ENCODE data around the gene CCDC116.
"Not testable (repeated sequence)": the region's sequence is repeated elsewhere in the genome, so short reads cannot be mapped to it uniquely, and the experiment has no call there.

Gene CCDC116

DNA sequence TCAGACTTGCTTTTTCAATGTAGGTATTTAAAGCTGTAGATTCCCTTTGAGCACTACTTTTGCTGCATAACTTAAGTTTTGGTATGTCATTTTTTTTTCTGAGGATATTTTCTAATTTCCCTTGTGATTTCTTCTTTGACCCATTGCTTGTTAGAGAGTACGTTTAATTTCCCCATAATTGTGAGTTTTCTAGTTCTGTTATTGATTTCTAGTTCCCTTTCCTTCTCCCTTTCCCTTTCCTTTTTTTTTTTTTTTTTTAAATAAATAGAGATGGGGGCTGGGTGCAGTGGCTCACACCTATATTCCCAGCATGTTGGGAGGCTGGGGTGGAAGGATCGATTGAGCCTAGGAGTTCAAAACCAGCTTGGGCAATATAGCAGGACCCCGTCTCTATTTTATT lies 34.3 kb upstream of the CCDC116 start:
- DNase-seq (ENCODE audit: low read depth) = no peak
- no peak overlapping the region for H3K4me3 ChIP-seq (ENCODE audit: control insufficient read depth, low read depth, low read length)
- TF ChIP-seq, protein P1, sequence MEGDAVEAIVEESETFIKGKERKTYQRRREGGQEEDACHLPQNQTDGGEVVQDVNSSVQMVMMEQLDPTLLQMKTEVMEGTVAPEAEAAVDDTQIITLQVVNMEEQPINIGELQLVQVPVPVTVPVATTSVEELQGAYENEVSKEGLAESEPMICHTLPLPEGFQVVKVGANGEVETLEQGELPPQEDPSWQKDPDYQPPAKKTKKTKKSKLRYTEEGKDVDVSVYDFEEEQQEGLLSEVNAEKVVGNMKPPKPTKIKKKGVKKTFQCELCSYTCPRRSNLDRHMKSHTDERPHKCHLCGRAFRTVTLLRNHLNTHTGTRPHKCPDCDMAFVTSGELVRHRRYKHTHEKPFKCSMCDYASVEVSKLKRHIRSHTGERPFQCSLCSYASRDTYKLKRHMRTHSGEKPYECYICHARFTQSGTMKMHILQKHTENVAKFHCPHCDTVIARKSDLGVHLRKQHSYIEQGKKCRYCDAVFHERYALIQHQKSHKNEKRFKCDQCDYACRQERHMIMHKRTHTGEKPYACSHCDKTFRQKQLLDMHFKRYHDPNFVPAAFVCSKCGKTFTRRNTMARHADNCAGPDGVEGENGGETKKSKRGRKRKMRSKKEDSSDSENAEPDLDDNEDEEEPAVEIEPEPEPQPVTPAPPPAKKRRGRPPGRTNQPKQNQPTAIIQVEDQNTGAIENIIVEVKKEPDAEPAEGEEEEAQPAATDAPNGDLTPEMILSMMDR (conservative IDR thresholded peaks at IDR 0.05; ENCODE audit: control insufficient read depth, insufficient read depth, low read depth, low read length) = no peak

DNA sequence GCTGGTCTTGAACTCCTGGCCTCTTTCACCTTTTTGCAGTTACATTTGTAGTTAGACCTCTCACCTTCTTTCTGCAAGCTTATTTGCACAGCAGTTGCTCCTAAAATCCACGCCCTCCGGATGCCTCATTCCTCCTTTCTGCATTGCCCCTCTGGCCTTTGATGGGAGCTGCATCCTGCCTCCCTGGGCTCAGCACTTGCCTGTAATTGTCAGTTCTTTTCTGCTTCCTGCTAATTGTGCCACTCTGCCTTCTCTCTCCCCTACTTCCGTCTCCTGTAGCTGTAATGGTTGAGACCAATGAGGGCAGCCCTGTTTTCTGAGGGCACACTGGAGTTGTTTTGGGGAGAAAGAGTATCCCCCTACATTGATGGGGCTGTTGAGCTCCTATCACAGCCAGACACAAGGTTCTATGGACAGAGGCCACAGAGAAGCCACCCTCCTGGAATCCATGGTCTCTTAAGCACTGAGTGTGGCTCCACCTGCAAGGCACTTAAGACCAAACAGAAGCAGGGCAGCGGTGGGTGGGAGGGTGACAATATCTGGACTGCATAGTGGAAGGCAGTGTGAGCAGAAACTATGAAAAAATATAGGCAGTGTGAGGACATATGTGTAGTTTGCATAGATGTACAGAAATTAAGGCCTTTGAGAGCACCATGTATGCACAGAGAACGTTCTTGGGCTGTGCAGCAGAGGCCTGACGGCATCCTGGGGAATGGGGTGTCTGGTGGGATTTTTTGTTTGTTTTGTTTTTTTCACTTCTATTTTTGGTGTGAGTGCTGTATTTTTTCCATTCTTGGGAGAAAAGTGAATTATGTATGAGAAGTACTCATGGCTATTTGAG lies 33.3 kb upstream of the CCDC116 start:
- TF ChIP-seq, protein P1 (conservative IDR thresholded peaks at IDR 0.05; ENCODE audit: control insufficient read depth, insufficient read depth, low read depth, low read length) = no peak
- no peak overlapping the region for H3K4me3 ChIP-seq (ENCODE audit: control insufficient read depth, low read depth, low read length)
- DNase-seq (ENCODE audit: low read depth) = no peak

DNA sequence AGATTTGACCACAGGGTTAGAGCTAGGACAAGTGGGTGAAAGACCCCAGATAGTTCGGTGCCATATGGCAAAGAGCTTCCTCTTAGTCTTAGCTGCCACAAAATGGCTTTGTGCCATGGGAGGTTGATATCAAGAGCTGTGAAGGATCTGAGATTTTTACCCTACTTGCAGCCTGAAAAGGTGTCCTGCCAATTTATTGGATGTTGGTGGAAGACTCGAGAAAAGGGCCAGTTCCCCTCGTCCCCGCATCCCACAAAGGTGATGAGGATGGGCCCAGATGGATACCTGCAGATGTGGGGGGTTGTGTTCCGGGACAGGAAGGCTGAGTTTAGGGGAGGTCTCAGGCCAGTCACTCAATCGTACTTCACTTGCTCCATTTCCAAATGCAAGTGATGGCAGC lies 30.0 kb upstream of the CCDC116 start:
- TF ChIP-seq, protein P1 (conservative IDR thresholded peaks at IDR 0.05; ENCODE audit: control insufficient read depth, insufficient read depth, low read depth, low read length) = no peak
- no peak for DNase-seq (ENCODE audit: low read depth)
- H3K4me3 ChIP-seq (ENCODE audit: control insufficient read depth, low read depth, low read length) = no peak overlapping the region

DNA sequence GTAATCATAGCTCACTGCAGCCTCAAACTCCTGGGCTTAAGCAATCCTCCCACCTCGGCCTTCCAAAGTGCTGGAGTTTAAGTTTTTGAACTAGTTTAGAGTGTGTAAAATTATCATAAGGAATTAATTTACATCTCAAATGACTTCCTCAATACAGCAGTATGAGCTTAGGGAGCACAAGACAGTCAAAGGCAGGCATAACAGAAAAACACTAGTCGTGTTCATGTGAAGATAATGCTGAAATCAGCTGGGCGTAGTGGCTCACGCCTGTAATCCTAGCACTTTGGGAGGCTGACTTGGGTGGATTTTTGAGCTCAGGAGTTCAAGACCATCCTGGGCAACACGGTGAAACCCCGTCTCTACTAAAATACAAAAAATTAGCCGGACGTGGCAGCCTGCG lies 28.6 kb upstream of the CCDC116 start:
- no peak overlapping the region for H3K4me3 ChIP-seq (ENCODE audit: control insufficient read depth, low read depth, low read length)
- TF ChIP-seq, protein P1 (conservative IDR thresholded peaks at IDR 0.05; ENCODE audit: control insufficient read depth, insufficient read depth, low read depth, low read length) = no peak
- DNase-seq (ENCODE audit: low read depth) = no peak

DNA sequence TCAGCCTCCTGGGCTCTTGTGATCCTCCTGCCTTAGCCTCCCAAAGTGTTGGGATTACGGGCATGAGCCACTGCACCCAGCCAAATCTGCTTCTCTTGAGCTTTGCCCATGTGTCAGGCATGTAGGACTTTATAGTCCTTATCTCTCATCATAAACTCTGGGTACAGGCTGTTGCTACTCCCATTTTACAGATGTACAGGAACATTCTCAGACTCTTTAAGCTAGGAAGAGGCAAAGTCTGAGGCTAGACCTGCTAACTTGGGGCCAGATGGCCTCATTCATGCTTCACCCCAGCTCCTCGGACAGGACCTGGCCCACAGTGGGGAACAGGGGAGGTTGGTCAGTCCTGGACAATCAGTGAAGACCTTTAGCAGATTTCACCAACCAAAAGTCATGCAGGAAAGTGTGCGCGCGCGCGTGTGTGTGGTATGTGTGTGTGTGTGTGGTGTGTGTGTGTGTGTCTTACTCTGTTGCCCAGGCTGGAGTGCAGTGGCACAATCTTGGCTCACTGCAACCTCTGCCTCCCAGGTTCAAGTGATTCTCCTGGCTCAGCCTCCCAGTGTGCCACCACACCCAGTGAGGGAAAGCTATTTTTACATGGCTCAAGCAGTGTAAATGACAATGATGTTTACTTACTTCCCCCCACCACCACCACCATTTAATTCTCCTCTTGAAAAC lies 26.5 kb upstream of the CCDC116 start:
- H3K4me3 ChIP-seq (ENCODE audit: control insufficient read depth, low read depth, low read length) = no peak overlapping the region
- TF ChIP-seq, protein P1 (conservative IDR thresholded peaks at IDR 0.05; ENCODE audit: control insufficient read depth, insufficient read depth, low read depth, low read length) = no peak
- DNase-seq (ENCODE audit: low read depth) = no peak

DNA sequence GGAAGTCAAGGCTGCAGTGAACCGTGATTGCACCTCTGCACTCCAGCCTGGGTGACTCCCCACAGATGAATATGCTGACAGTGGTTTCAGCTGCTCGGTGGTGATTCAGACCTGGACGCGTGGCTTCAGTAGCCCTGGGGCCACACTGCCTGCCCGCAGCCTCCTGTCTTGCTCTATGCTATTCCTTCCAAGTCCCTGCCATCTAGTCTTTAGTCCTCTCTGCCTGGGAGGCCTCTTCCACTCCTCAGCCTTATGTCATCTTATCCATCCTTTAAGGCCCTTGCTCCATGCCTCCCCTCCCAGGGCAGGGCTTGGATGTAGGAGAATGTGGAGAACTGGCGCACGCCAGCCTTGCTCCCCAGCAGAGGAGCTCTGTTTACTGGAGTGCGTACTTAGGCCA lies 25.8 kb upstream of the CCDC116 start:
- no peak overlapping the region for H3K4me3 ChIP-seq (ENCODE audit: control insufficient read depth, low read depth, low read length)
- TF ChIP-seq, protein P1 (conservative IDR thresholded peaks at IDR 0.05; ENCODE audit: control insufficient read depth, insufficient read depth, low read depth, low read length) = no peak
- no peak for DNase-seq (ENCODE audit: low read depth)

DNA sequence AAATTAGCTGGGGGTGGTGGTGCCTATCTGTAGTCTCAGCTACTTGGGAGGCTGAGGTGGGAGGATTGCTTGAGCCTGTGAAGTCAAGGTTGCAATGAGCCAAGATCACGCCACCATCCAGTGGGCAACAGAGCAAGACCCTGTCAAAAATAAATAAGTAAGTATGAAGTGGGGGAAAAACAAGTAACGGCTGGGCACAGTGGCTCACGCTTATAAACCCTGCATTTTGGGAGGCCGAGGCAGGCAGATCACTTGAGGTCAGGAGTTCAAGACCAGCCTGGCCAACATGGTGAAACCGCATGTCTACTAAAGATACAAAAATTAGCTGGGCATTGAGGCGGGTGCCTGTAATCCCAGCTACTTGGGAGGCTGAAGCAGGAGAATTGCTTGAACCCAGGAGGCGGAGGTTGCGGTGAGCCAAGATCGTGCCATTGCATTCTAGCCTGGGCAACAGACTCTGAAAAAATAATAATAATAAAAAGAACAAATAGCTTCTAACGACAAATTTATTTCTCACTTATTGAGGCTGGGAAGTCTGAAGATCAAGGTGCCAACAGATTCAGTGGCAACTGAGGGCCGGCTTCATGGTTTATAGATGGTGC lies 22.9 kb upstream of the CCDC116 start:
- not testable (repeated sequence) for DNase-seq (ENCODE audit: low read depth); H3K4me3 ChIP-seq (ENCODE audit: control insufficient read depth, low read depth, low read length)
